ENCODE data around the gene DISC1.

GRCh38 chr1:231862611-231863010 is 236.0 kb downstream of the DISC1 start:
- TF ChIP-seq CTCF (IDR thresholded peaks at IDR 0.05; ENCODE audit: low read length) (no peak), EZH2 (IDR thresholded peaks at IDR 0.05; ENCODE audit: borderline replicate concordance, low read length) (no peak)

All from OCI-LY1 (cell line).